Smooth muscle cell of the brain vasculature (primary cell): ENCODE measurements around the gene PNKP.

ENCODE experiments used
- DNase-seq: peaks from one replicate; pipeline ENCODE4 v3.0.0-alpha.2; 2012; ENCODE audit warnings: low read depth, low spot score

The PNKP gene

DNA sequence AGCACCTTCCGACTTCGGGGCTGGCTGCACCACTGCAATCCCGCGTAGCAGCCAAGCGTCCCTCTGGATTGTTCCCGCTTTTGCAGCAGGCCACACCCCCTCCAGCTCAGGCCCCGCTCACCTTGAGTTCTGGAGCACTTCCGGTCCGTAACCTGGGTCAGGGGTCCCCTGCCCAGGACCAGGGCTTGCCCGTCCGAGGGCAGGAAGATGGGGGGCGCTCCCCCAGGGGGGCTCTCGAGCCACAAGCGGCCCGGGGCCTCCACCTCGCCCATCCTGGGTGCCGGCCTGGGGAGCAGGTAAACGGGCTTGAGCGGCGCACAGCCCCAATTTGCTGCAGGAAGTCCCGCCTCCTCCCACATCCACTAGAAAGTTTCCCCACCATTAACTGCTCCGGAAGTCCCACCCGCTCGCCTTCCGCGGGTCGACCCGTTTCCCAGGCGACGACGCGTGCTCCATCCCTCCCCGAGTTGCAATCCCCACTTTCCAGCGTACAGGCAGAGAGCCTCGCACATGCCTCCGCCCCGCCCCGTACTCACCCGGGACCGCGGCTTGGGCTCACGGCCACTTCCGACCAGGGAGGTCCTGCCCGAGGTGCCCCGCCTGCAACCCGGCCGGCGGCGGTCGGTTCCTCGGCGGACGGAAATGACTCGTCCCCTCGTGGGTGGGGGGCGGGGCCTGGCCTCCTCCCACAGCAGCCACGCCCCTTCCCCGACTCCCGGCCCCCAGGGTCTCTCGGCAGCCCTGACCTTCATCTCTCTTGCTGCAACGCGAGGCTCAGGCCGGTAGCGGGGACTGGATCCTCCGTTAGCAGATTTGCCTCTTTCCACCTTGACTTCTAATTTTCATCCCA lies at the start of gene PNKP:
TSS of gene PNKP (minus strand) at position 644 of the 850 bp plus-strand sequence. CDS start at position 272, 372 bp downstream.
- DNase-seq = no peak

DNA sequence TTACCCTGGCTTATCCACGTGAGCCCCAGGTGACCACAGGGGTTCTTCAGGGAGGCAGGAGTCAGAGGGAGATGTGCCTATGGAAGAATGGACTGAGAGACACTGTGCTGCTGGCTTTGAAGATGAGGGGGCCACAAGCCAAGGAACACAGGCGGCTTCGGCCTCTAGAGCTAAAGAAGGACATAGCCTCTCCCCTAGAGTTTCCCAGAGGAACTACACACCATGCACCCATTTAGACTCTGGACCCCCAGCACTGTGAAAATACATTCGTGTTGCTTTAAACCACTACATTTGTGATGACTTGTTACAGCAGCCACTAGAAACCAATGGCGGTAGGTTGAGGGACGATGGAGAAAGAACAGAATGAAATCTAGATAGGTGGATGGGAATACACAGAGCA lies 47.9 kb upstream of the PNKP start:
- DNase-seq = no peak

DNA sequence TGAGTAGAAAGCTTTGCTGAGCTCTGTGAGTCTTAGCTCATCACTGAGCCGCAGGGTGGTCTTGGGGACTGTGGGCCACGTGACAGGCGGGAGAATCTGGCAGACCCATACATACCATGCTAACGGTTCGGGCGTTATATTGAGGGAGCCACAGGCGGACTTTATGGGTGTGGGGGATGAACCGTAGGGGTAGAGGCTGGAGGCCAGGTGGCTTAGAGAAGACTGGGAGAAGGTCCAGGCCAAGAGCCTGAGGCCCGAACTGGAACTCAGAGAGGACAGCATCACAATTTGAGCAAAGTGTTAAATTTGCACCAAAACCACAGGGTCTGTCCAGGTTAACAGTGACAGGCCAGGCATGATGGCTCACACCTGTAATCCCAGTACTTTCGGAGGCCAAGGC lies 46.3 kb upstream of the PNKP start:
- DNase-seq = no peak

DNA sequence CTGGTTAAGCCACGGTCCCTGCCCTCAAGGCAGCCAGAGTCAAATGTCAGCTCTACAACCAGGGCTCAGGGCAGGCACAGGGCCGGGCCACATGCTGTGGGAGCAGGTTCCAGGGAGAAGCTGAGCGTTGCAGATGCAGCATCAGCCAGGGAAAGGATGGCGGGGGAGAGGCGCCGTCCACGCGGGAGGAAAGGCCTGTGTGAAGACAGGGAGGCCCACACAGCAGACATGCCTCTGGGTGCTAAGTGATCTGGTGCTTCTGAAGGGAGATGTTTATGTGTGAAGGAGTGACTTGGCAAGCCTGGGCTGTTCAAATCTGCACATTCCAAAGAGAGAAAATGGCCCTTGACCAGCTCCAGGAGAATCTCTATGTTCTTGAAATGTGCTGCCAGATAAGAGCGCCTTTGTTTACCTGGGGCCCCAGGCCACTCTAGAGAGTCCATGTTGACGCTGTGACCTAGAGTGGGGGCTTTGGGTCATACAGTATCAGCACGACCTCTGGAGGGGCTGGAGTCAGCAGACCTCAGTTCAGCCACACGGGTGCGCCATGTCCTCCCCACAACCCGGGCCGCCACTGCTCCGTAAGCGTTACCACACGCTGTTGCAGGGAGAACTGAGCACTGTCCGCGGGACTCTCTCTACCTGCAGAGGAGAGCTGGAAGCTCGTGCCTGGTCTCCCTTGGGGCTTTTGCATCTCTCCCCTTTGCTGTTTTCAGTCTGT lies 45.7 kb upstream of the PNKP start:
- no peak for DNase-seq

DNA sequence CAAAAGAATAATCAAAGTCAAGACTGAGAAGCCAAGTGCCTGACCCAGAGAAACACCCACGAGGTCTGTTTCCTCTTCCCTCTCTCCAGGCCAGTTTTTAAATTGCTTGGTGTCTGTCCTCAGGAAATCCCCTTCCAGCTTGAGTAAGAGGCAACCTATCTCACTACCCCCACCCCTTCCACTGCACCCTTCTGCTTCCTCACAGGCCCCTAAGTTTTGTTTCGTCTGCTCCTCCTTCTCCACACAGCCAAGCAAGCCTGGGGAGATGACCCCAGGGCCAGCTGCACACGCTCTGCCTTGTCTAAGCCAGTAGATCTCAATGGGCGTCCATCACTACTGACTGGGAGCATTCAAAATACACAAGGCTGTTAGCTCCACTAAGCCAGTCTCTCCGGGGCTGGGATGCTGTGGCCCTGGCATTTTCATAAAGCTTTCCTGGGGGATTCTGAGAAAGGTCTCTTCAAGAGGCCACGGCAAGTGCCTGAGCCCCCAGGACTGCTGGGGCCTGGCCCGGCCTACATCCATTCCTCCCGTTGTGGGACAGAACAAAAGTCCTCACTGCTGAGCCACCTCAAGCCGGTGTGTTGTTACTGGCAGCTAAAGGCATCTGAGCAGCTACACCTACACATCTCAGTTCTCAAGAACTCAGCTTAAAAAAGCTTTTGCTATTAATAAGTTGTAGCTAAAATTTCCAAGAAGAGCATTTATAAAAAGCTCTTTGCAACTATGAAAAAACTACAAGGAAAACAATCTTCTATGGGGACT lies 44.2 kb upstream of the PNKP start:
- DNase-seq = no peak

DNA sequence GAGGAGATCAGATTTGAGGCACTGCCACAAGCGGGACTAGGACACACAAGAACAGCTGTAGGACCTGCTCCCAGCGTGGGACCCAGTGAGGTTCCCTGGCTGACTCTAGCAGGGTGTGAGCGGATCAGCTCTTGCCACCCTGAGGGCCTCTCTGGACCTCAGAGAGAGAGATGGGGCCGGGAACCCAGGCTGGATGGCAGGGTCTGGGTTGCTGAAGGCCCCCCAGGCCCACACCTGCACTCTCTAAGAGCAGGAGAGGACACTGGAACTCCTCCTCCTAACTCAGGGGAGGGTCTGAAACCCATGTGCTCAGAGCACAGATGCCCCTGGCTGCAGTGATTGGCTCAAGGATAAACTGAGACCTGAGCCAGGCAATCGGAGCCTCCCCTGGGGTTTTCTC lies 42.8 kb upstream of the PNKP start:
- DNase-seq = no peak

DNA sequence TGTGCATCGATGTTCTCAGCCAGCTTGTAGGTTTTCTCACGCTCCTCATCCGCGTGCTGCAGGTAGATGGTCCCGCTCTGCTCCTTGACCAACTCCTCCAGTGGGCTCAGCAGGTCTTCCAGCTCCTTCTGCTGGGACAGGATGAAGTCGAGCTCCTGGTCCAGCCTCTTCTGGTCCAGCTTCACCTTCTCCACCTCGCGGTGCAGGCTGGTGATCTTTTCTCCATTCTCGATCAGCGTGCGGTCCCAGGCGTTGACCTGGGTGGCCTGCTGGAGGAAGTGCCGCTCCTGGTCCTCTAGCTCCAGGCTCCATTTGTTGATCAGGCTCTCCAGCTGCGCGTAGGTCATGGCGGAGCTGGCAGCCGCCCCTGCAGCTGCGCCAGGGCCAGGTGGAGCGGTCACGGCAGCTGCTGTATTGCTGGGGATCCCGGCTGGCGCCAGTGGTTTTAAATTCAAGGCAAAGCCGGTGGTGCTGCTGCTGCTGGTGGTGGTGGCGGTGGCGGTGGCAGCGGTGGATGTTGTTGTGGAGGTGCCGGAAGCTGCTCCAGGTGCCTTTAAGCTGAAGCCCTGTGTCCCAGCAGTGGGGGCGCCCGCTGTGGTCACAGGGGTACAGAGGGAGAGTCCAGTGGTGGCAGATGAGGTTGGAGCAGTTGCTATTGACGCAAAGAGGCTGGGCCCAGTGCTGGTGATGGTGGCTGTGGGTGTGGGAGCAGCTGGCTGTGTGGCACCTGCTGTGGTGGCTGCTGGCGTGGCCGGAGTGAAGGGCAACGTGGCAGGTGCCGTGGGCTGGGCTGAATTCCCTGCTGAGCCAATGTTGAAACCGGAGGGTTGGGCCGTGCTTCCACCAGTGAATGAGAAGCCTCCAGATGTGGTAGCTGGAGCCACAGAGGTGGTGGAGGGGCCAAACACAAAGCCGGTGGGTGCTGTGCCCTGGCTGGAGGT lies 41.4 kb upstream of the PNKP start:
- no peak for DNase-seq

DNA sequence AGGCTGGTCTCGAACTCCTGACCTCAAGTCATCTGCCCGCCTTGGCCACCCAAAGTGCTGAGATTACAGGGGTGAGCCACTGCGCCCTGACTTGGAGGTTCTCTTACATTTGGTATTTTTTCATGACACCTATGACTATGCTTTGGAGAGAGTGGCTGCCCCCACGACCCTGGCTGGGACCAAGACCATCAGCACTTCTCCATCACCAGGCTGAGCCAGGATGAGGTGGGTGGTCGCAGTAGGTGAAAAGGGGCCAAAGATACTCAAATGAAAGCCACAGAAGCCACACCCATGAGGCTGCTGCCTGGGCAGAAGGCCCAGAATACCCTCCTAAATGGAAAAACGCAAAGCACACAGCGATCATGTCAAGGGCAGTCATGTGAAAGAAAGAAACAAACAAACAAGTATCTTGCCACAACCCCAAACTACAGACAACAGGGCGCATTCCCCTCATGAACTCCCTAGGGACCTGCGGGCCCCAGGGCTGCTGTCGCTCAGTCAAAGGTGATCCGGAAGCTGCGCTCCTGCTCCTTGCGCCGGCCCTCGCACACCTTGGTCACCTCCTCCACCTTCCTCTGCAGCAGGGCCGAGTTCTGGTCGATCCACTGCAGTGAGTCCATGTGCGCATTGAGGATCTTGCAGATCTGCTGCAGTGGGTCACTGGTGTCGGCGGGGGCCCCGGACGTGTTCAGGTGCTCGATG lies 40.5 kb upstream of the PNKP start:
- DNase-seq = no peak

DNA sequence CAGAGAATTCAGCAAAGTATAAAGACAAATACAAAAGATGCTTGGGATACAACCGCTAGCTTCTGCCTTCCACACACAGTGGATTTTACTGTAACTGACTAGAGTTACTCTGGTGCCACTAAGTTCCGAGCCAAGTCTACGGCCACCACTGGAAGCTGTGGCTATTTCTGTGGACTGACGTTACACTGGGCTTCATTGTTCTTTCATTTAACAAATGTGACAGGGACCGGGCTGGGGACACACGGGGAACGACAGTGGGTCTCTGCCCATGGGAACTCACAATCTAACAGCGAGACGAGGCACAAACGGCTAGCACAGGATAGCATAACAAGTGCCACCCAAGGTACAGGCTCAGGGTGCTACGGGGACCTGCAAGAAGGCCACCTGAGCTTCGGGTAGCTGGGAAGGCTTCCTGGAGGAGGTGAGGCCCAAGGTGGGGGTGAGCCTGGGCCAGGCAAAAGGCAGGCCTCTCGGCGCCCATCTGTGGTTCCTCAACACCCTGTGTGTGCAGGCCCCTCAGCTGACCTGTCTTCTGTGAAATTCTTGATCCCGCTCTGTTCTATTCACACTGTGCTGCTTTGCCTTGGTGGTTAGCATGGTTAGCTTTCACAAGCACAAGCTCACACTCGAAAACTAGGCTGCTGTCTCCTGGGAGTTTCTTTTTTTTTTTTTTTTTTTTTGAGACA lies 39.6 kb upstream of the PNKP start:
- DNase-seq = no peak

DNA sequence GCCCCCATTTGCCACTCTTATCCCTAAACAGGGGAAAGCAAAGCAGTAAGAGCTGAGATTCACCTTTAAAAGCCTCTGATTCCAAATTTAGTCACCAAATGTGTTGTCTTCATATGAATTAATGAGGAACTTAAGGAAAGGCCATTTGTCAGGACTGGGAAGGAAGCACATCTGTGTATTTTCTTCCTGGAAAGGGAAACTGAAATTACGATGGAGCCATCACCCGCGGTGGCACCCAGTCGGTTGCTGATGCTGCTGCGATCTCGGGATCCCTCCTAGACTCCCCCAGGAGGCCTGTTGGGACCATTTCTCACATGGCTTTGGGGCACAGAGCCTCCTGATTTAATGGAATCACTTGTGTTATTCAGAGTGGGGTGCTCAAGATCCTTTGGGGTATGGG lies 36.8 kb upstream of the PNKP start:
- no peak for DNase-seq

DNA sequence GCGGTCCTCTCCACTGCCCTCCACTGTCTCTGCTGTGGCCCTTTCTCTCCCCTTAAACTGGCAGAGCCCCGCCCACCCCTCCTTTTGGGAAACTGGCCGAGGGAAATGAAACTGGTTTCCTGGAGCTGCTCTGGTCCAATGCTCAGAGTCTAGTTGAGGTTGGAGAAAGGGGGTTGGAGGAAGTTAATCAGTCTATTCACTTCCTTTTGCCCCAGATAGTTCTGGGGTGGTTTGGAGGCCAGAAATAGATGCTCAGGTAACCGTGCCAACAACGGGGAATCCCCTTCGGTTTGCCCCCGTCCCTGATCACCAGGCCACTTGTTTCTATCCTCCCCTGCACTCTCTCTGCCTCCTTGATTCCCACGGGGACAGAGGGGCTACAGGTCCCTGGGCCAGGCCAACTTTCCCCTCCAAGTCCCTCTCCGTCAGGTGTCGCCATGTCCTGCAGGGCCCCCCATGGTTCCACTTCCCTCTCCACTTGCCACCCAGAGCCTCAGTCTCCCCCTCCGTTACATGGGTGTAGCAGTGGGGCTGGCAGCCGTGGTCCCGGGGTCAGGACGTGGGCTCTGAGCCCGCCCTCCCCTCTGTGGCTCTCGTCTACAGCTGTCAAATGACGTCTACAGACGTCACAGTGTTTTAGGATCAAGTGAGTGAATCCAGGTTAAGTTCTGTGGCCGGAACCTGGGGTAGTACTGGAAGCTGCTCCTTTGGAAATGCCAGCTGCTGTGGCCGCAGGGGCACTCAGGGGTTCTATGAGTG lies 29.7 kb upstream of the PNKP start, which contains the start of gene IL4I1:
TSS of gene IL4I1 (minus strand) at position 25 of the 759 bp plus-strand sequence. CDS start 727 bp downstream, outside the sequence.
- no peak for DNase-seq

DNA sequence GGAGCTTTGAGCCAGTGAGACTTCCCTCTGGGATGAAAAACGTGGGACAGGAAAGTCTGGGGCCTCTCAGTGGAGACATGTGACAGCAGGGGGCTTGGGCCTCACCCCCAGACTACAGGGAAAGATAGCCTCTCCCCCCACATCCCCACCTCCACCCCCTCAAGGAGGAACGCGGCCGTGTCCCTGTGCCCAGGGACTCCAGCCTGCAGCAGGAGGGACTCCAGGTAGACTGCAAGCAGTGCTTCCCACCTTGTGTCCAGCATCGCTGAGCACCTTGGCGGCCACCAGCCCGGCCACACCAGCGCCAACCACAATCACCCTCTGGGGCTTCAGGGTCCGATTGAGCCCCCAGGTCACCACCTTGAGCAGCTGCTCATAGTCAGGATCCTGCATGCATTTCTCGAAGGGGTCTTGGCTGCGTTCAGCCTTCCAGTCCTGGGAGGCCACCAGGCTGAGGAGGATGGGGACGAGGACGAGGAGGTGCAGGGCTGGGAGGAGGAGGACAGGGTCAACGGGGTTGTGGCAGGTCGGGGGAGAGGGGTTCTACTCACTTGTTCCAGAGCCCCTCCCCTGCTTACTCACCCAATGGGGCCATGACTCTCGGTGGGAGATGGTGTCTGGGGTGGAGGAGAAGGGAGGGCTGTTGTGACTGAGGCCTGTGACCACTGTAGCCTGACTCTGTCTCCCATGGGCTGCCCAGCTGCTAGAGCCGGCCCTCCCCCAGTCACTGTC lies 28.4 kb upstream of the PNKP start:
- no peak for DNase-seq

DNA sequence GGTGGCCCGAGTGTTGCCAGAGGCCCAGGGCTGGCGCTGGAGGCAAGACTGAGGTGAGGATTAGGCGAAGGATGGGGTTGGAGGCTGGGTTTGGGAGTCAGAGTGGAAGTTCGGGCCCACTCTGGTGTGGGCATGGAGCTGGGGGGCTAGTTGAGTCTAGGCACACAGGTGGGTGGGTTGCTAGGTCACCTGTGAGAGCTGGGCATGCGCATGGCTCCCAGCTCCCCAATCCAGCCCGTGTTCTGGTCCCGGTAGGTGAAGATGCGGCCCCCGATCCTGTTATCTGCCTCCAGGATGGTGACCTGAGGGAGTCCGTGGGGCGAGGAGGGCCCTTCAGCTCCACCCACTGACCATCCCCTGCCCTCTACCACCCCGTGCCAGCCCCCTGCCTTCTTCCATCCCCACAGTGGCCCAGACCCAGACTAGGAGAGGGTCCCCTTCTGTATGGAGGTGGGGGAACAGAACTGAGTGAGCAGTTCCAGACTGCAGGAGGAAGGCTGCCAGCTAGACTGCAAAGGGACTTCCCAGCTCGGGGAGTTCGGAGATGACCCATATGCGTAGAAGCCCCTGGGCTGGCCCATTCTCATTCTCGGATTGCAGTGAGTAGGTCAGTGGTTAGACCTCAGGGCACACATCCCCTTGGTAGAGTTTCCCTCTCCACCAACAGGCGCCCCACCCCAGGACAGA lies 27.6 kb upstream of the PNKP start:
- no peak for DNase-seq

DNA sequence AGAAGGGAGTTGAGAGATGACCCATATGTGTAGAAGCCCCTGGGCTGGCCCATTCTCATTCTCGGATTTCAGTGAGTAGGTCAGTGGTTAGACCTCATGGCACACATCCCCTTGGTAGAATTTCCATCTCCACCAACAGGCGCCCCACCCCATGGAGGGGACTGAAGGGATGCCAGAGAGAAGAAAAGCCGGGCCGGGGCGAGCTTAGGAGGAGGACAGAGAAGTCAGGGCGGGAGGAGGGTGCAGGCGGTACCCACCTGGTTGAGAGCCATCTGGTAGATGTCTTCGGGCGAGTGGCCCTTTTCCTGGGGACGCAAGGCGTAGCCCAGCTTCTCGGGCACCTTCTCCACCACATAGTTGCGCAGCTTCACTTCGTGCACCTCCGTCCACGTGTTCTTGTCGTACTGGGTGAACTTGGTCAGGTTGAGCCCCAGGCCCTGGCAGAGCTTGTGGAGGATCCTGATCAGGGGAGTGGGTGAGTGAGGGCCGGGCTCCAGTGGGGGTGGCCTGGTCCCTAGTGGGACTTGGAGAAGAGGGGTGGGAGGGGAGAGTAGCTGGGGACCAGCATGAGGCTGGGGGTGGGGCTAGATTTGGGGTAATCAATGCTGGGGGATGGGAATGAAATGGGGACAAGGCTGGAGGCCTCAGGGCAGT lies 26.8 kb upstream of the PNKP start:
- no peak for DNase-seq

DNA sequence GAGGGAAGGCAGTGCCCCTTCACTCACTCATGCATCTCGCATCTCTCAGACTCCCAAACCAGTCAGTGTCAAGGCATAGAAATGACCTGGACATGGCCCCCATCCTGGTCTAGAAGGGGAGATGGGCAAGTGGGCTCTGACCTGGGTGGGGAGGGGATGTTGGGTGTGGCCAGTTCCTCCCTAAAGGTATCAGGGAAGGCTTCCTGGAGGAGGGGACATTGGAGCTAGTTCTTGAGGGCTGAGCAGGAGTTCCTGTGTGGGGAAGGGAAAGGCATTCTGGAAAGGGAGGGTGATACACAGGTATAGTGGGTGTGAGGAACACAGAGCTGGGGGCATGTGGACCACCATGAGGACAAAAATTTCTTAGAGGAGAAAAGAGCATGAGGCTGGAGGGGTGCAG lies 25.3 kb upstream of the PNKP start:
- no peak for DNase-seq

DNA sequence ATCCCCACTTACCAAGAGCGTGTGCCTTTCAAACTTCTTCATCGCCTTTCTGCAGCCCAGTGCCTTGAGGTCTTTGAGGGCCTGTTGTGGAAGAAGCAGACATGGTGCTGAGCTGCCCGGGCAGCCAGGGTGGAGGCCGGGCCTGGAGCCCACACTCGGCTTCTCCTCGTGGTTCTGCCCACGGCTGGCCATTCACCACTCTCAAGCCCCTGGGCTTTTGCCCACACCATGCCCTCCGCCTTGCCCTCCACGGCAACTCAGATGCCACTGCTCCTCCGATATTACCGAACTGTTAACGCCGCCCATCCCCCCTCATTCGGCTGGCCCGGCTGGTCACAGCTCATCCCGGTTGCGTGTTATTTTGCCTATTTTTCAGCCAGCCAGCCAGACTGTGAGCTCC lies 24.0 kb upstream of the PNKP start:
- no peak for DNase-seq
